Parathyroid adenoma (tissue), 2 donors: ENCODE measurements around the gene AKT2.

Experiments
- H2AFZ ChIP-seq: fragments of 300-600 bp; sonication (generic); one replicate; pipeline ENCODE4 v1.7.0; 2017; ENCODE audit warnings: antibody characterized with exemption, mild to moderate bottlenecking
- H3K27ac ChIP-seq: fragments of 300-600 bp; sonication (generic); one replicate; pipeline ENCODE4 v1.7.0; 2017
- H3K27me3 ChIP-seq: fragments of 300-600 bp; sonication (generic); one replicate; pipeline ENCODE4 v1.7.0; 2017; ENCODE audit warnings: low read length; ENCODE audit not compliant: control insufficient read depth, insufficient read depth
- H3K36me3 ChIP-seq: fragments of 300-600 bp; sonication (generic); one replicate; pipeline ENCODE4 v1.7.0; 2017; ENCODE audit warnings: low read length; ENCODE audit not compliant: control insufficient read depth, insufficient read depth
- H3K4me1 ChIP-seq: fragments of 300-600 bp; sonication (generic); one replicate; pipeline ENCODE4 v1.7.0; 2017; ENCODE audit warnings: control low read depth
- H3K4me2 ChIP-seq: fragments of 300-600 bp; sonication (generic); one replicate; pipeline ENCODE4 v1.7.0; 2017; ENCODE audit warnings: low read length
- H3K4me3 ChIP-seq: fragments of 300-600 bp; sonication (generic); one replicate; pipeline ENCODE4 v1.7.0; 2017; ENCODE audit warnings: low read depth, low read length
- H3K79me2 ChIP-seq: fragments of 300-600 bp; sonication (generic); one replicate; pipeline ENCODE4 v1.7.0; 2017; ENCODE audit warnings: control low read depth
- H3K9ac ChIP-seq: fragments of 300-600 bp; sonication (generic); one replicate; pipeline ENCODE4 v1.7.0; 2017; ENCODE audit warnings: mild to moderate bottlenecking
- H3K9me3 ChIP-seq: fragments of 300-600 bp; sonication (generic); one replicate; pipeline ENCODE4 v1.7.0; 2017; ENCODE audit warnings: low read length; ENCODE audit not compliant: control insufficient read depth
- CTCF ChIP-seq: fragments of 300-600 bp; sonication (generic); IDR thresholded peaks from one replicate; pipeline ENCODE4 v1.7.0; 2017; ENCODE audit warnings: antibody characterized with exemption, mild to moderate bottlenecking
- donor health status: primary hyperparathyroidism.

Gene AKT2

DNA sequence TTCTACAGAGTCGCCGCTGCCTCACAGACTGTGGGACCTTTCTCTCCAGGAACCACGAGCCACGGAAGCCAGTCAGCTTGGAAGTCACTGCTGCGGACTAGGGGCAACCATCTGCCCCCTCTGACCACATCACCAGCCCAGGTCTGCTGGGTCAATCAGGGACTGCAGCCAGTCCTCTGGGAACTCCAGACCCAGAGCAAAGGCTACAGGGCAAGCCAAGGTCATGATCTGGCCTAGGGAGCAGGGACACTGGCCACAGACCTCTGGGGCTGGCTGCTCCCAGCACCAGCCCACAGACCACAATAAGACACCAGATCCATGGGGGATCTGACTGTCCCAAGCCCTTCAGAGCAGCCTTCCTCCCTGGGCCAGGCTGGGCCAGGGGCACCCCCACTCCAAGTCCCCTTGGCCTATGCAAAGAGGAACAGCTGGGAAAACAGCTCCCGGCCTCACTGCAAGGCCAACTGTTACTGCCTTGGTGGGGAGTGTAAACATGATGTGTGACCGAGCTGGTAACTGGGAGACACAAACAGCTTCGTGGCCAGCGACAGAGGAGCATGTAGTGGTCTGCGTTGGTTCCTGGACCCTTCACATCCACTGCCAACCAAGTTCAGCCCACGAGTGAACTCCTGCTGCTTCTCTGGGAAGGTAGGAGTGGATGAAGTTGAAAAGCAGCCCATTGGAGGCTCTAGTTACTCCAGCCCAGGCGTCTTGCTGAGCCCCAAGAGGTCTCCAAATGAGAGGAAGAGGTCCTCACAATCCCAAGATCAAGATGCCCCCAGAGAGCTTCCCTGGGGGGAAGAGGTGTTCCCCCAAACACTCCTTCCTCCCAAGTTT, 1.5 kb downstream of the AKT2 start:
- Histone ChIP-seq H2AFZ (no peak overlapping the region), H3K9ac (peak overlapping the region; percentile 91), H3K4me3 (peak overlapping the region; percentile 90), H3K4me2 (peak overlapping the region; percentile 89), H3K36me3 (no peaks in the 10 kb centered on the region), H3K27me3 (no peaks in the 10 kb centered on the region), H3K9me3 (no peaks in the 10 kb centered on the region), H3K4me1 (peaks cover 41% of the 10 kb centered on the region), H3K27ac (peak overlapping the region; percentile 87), H3K79me2 (peaks cover 68% of the 10 kb centered on the region)
- TF ChIP-seq CTCF: no peak

- Histone ChIP-seq H2AFZ (no peak overlapping the region), H3K9me3 (no peaks in the 10 kb centered on the region), H3K4me1 (peaks cover 41% of the 10 kb centered on the region), H3K79me2 (peaks cover 75% of the 10 kb centered on the region), H3K27me3 (no peaks in the 10 kb centered on the region), H3K9ac (no peak overlapping the region), H3K36me3 (no peaks in the 10 kb centered on the region), H3K4me2 (no peak overlapping the region), H3K4me3 (no peak overlapping the region), H3K27ac (peak overlapping the region; percentile 87)
- TF ChIP-seq CTCF: no peak
These were observed 2.2 kb downstream of the AKT2 start for GRCh38 chr19:40282920-40283319.

GRCh38 chr19:40282209-40282580, 3.0 kb downstream of the AKT2 start:
- Histone ChIP-seq H3K27ac (no peak overlapping the region), H3K4me3 (no peak overlapping the region), H3K4me2 (no peak overlapping the region), H3K79me2 (peaks cover 80% of the 10 kb centered on the region), H3K36me3 (no peaks in the 10 kb centered on the region), H3K9me3 (no peaks in the 10 kb centered on the region), H2AFZ (no peak overlapping the region), H3K4me1 (peaks cover 41% of the 10 kb centered on the region), H3K27me3 (no peaks in the 10 kb centered on the region), H3K9ac (no peak overlapping the region)
- no peak for TF ChIP-seq CTCF

DNA sequence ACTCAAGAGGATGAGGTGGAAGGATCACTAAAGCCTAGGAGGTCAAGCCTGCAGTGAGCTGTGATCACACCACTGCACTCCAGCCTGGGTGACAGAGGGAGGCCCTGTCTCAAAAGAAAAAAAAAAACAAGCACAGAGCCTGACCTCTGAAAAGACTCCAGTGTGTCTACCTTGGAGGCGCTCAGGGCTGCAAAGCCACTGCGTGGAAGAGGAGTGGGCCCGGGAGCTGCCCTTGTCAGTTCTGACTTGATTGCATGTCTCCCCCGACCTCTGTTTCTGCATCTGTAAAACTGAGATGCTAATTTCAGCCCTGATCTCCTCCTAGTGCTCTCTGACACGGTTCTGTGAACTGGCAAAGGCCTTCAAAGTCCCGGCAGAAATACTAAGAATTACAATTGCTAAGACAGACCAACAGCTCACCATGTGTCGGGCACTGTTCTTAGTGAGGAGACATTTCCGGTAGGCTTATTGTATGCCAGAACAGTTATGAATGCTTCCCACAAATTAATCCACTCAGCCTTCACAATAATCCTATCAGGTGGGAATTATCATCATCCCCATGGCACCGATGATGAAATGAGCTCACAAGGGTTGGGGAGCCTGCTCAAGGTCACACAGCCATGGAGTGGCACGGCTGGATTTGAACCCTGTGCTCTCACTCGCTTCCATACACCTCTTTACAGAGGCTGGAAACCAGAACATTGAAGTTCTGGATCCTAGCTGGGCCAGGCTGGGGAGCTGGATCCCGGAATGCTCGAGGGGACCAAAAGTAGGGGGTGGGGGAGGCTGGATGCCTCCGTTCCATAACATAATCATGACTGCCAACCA, 3.5 kb downstream of the AKT2 start:
- Histone ChIP-seq H3K36me3 (no peaks in the 10 kb centered on the region), H3K79me2 (peaks cover 82% of the 10 kb centered on the region), H3K9me3 (no peaks in the 10 kb centered on the region), H3K4me3 (no peak overlapping the region), H2AFZ (no peak overlapping the region), H3K9ac (no peak overlapping the region), H3K27ac (no peak overlapping the region), H3K4me1 (peaks cover 41% of the 10 kb centered on the region), H3K4me2 (no peak overlapping the region), H3K27me3 (no peaks in the 10 kb centered on the region)
- TF ChIP-seq CTCF: no peak
